Sigmoid colon (tissue), 4 donors: ENCODE measurements around the gene IL31RA.

Source experiments
- EP300 ChIP-seq, 4 donors: sonication (generic); formaldehyde crosslinking; IDR thresholded peaks; one replicate each; pipeline ENCODE4 v1.6.1; 2017; ENCODE audit warnings: antibody characterized with exemption in 4 of 4
- POLR2A ChIP-seq, 2 donors: fragments of 450-650 bp; IDR thresholded peaks; one replicate each; pipeline ENCODE4 v1.6.1; 2016; ENCODE audit warnings: antibody characterized with exemption in 2 of 2, mild to moderate bottlenecking in 2 of 2, moderate library complexity in 2 of 2
- TF ChIP-seq, protein P1 (sequence below), 4 experiments: fragments of 450-650 bp in 3 of 4; fragments of 200-600 bp in 1 of 4; IDR thresholded peaks; one replicate each; pipeline ENCODE4 v1.5.1; 2016 to 2019; ENCODE audit warnings: antibody characterized with exemption in 4 of 4, mild to moderate bottlenecking in 3 of 4, moderate library complexity in 2 of 4

DNA sequence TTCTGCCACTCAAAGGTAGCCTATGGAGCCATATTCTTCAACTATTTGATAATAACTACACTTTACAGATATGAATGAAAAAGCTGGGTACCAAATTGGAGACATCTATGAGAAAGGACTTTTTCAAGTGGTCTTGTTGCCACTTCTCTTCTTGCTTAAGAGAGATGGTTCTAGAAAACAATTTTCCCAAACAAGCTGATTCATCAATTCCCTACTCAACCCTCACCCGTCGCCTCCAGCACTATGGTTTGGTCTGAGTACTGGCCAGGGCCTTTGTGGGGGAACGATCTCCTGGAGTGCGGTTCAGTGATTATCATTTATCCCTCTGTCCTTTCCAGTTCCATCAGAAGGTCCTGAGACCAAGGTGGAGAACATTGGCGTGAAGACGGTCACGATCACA is 56.8 kb downstream of the IL31RA start:
- TF ChIP-seq, protein P1, sequence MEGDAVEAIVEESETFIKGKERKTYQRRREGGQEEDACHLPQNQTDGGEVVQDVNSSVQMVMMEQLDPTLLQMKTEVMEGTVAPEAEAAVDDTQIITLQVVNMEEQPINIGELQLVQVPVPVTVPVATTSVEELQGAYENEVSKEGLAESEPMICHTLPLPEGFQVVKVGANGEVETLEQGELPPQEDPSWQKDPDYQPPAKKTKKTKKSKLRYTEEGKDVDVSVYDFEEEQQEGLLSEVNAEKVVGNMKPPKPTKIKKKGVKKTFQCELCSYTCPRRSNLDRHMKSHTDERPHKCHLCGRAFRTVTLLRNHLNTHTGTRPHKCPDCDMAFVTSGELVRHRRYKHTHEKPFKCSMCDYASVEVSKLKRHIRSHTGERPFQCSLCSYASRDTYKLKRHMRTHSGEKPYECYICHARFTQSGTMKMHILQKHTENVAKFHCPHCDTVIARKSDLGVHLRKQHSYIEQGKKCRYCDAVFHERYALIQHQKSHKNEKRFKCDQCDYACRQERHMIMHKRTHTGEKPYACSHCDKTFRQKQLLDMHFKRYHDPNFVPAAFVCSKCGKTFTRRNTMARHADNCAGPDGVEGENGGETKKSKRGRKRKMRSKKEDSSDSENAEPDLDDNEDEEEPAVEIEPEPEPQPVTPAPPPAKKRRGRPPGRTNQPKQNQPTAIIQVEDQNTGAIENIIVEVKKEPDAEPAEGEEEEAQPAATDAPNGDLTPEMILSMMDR (IDR thresholded peaks at IDR 0.05): no peak
- TF ChIP-seq POLR2A (IDR thresholded peaks at IDR 0.05) (no peak), EP300 (IDR thresholded peaks at IDR 0.05) (no peak)
